Ishikawa (cell line): ENCODE data around the gene CAPS.

Source experiments
- CEBPB ChIP-seq: IDR thresholded peaks from 2 replicates; pipeline ENCODE4 v1.6.1; 2012
- CREB1 ChIP-seq: IDR thresholded peaks from 2 replicates; pipeline ENCODE4 v1.6.1; 2012; ENCODE audit warnings: low read depth
- EGR1 ChIP-seq: IDR thresholded peaks from 2 replicates; pipeline ENCODE4 v1.6.1; 2012
- EP300 ChIP-seq: IDR thresholded peaks from 2 replicates; pipeline ENCODE4 v1.6.1; 2012; ENCODE audit warnings: borderline replicate concordance
- FOXM1 ChIP-seq: IDR thresholded peaks from 2 replicates; pipeline ENCODE4 v1.6.1; 2012; ENCODE audit warnings: low read depth, borderline replicate concordance
- NFIC ChIP-seq: IDR thresholded peaks from 2 replicates; pipeline ENCODE4 v1.6.1; 2012
- RAD21 ChIP-seq: IDR thresholded peaks from 2 replicates; pipeline ENCODE4 v1.6.1; 2012; ENCODE audit warnings: low read depth
- YY1 ChIP-seq: IDR thresholded peaks from 2 replicates; pipeline ENCODE4 v1.6.1; 2012; ENCODE audit warnings: low read depth
- ZBTB7A ChIP-seq: IDR thresholded peaks from 2 replicates; pipeline ENCODE4 v1.6.1; 2012; ENCODE audit warnings: low read depth
- TF ChIP-seq, protein P1 (sequence below): IDR thresholded peaks from 2 replicates; pipeline ENCODE4 v1.6.1; 2012
- TF ChIP-seq, protein P2 (sequence below): IDR thresholded peaks from 2 replicates; pipeline ENCODE4 v1.6.1; 2012; ENCODE audit warnings: low read depth, mild to moderate bottlenecking

GRCh38 chr19:5870986-5871394 is 43.1 kb upstream of the CAPS start:
- no peak for TF ChIP-seq EGR1
- no peak for TF ChIP-seq YY1
- TF ChIP-seq FOXM1, result no peak
- TF ChIP-seq EP300, result no peak
- no peak for TF ChIP-seq CREB1
- no peak for TF ChIP-seq CEBPB
- TF ChIP-seq, protein P1, sequence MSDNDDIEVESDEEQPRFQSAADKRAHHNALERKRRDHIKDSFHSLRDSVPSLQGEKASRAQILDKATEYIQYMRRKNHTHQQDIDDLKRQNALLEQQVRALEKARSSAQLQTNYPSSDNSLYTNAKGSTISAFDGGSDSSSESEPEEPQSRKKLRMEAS, result no peak
- TF ChIP-seq, protein P2, sequence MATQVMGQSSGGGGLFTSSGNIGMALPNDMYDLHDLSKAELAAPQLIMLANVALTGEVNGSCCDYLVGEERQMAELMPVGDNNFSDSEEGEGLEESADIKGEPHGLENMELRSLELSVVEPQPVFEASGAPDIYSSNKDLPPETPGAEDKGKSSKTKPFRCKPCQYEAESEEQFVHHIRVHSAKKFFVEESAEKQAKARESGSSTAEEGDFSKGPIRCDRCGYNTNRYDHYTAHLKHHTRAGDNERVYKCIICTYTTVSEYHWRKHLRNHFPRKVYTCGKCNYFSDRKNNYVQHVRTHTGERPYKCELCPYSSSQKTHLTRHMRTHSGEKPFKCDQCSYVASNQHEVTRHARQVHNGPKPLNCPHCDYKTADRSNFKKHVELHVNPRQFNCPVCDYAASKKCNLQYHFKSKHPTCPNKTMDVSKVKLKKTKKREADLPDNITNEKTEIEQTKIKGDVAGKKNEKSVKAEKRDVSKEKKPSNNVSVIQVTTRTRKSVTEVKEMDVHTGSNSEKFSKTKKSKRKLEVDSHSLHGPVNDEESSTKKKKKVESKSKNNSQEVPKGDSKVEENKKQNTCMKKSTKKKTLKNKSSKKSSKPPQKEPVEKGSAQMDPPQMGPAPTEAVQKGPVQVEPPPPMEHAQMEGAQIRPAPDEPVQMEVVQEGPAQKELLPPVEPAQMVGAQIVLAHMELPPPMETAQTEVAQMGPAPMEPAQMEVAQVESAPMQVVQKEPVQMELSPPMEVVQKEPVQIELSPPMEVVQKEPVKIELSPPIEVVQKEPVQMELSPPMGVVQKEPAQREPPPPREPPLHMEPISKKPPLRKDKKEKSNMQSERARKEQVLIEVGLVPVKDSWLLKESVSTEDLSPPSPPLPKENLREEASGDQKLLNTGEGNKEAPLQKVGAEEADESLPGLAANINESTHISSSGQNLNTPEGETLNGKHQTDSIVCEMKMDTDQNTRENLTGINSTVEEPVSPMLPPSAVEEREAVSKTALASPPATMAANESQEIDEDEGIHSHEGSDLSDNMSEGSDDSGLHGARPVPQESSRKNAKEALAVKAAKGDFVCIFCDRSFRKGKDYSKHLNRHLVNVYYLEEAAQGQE, result no peak
- no peak for TF ChIP-seq RAD21
- no peak for TF ChIP-seq NFIC
- no peak for TF ChIP-seq ZBTB7A
